Mucosa of rectum (tissue), 2 donors: ENCODE data around the gene PRKAB2.
"Not testable (repeated sequence)": the region's sequence is repeated elsewhere in the genome, so short reads cannot be mapped to it uniquely, and the experiment has no call there.

Experiments
- H3K27ac ChIP-seq, 2 donors: one replicate each; pipeline ENCODE4 v1.7.0; 2013; ENCODE audit warnings: inconsistent platforms in 2 of 2, low read depth in 2 of 2, low read length in 2 of 2
- H3K27me3 ChIP-seq, 2 donors: one replicate each; pipeline ENCODE4 v1.7.0; 2013; ENCODE audit warnings: low read length in 2 of 2; ENCODE audit not compliant: control insufficient read depth in 2 of 2, insufficient read depth in 2 of 2
- H3K36me3 ChIP-seq, 2 donors: one replicate each; pipeline ENCODE4 v1.7.0; 2013; ENCODE audit warnings: low read length in 2 of 2; ENCODE audit not compliant: control insufficient read depth in 2 of 2, insufficient read depth in 2 of 2
- H3K4me1 ChIP-seq, 2 donors: one replicate each; pipeline ENCODE4 v1.7.0; 2013; ENCODE audit warnings: low read length in 2 of 2, mild to moderate bottlenecking in 1 of 2; ENCODE audit not compliant: control insufficient read depth in 2 of 2, insufficient read depth in 2 of 2
- H3K4me3 ChIP-seq, 2 donors: one replicate each; pipeline ENCODE4 v1.7.0; 2013; ENCODE audit warnings: low read length in 2 of 2
- H3K9ac ChIP-seq, 2 donors: one replicate each; pipeline ENCODE4 v1.7.0; 2013; ENCODE audit warnings: low read length in 2 of 2, low read depth in 1 of 2, mild to moderate bottlenecking in 1 of 2
- H3K9me3 ChIP-seq, 2 donors: one replicate each; pipeline ENCODE4 v1.7.0; 2013; ENCODE audit warnings: low read length in 2 of 2; ENCODE audit not compliant: control insufficient read depth in 2 of 2
- donor health status: healthy.
- donor health status: Normal muscosa, but diverticular disease.

Gene PRKAB2

DNA sequence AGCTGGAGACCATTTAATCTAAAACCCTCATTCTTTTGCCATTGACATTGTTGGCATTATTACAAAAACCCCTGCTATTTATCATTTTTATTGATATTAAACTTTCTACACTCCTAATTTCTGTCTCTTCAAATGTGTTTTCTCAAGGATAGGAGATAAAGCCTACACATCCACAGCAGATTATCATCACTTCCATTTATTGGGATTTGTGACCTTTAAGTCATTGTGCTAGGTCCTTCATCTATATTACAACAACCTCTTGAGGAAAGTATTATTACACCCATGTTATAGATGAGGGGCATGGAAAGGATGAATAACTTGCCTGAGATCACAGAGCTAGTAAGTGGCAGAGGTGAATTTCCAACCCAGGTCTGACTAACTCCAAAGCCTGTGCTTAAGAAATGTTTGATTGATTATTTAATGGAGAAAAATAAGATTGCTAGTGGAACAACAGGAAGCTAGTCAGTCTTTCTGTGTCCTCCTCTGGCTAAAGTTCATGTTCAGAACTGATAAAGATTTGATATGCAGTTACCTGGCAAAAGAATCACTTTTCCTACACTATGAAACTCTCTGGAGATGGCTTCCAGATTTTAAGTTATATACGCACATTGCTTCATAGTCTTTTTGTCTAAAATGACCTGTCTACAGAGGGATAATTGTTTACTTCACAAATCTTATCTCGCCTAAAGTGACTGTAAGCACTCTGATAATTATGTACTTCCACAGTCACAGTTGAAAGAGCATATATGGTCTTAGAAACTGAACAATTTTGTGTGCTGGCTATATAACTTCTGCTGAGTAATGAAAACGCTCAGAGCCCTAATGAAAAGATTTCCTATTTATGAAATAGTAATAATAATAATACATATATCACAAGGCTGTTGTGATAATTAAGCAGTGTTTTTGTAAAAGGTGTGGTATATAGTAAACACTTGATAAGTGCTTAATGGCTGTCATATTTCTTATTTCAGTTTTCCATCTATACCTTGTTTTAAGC is 37.9 kb upstream of the PRKAB2 start:
- Histone ChIP-seq H3K36me3 (peaks cover 19 to 27% of the 10 kb centered on the region in 2 donors), H3K4me1 (peaks cover 0 to 5% of the 10 kb centered on the region in 2 donors), H3K27me3 (no peaks in the 10 kb centered on the region), H3K27ac (no peak overlapping the region), H3K4me3 (no peak overlapping the region), H3K9ac (no peak overlapping the region), H3K9me3 (no peaks in the 10 kb centered on the region)

GRCh38 chr1:147208619-147209018 is 36.3 kb upstream of the PRKAB2 start:
- Histone ChIP-seq H3K4me3 (no peak overlapping the region), H3K4me1 (no peaks in the 10 kb centered on the region), H3K27ac (no peak overlapping the region), H3K9me3 (no peaks in the 10 kb centered on the region), H3K36me3 (peaks cover 31 to 39% of the 10 kb centered on the region in 2 donors), H3K27me3 (no peaks in the 10 kb centered on the region), H3K9ac (no peak overlapping the region)

DNA sequence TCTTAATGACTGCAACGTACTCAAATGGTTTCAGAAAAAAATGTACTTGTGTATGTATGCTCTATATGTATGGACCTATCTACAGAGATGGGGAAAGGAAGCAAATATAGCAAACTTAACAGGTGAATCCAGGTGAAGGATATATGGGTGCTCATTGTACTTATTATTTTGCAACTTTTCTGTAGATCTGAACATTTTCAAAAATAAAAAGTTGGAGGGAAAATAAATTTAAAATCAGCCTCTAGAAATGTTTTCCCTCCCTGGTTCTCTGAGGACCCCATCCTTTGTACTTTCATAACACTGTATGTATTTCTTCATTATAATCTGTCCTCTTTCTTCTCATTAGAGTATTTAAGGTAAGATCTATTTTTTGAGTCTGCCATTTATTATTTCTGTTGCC is 34.9 kb upstream of the PRKAB2 start:
- Histone ChIP-seq H3K9ac (no peak overlapping the region), H3K36me3 (peaks cover 31 to 34% of the 10 kb centered on the region in 2 donors), H3K9me3 (no peaks in the 10 kb centered on the region), H3K27me3 (no peaks in the 10 kb centered on the region), H3K4me3 (no peak overlapping the region), H3K4me1 (no peaks in the 10 kb centered on the region), H3K27ac (no peak overlapping the region)

- Histone ChIP-seq H3K9me3 (no peaks in the 10 kb centered on the region), H3K9ac (no peak overlapping the region), H3K27me3 (no peaks in the 10 kb centered on the region), H3K4me3 (no peak overlapping the region), H3K27ac (no peak overlapping the region), H3K36me3 (peaks cover 26 to 32% of the 10 kb centered on the region in 2 donors), H3K4me1 (no peaks in the 10 kb centered on the region)
Observed at GRCh38 chr1:147204080-147204479, 31.8 kb upstream of the PRKAB2 start.

DNA sequence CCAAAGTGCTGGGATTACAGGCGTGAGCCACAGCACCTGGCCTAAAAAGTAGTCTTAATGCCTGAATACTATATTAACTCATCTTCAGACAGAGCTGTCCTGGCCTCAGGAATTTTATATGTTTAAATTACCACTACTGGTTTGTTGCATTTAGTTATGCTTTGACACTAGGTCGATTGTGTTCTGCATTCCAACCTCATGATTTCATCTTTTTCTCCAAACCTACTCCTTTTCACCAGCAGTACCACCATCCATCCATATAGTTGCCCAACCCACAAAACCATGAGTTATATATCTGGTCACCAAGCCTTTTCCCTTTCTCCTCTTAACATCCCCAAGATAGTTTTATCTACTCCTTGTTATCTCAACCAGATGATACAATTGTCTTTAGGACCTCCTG is 30.3 kb upstream of the PRKAB2 start:
- H3K9me3 ChIP-seq, result no peaks in the 10 kb centered on the region
- H3K27me3 ChIP-seq, result no peaks in the 10 kb centered on the region
- no peaks in the 10 kb centered on the region for H3K4me1 ChIP-seq
- no peak overlapping the region for H3K27ac ChIP-seq
- peaks cover 17 to 29% of the 10 kb centered on the region in 2 donors for H3K36me3 ChIP-seq
- H3K4me3 ChIP-seq, result no peak overlapping the region
- no peak overlapping the region for H3K9ac ChIP-seq

DNA sequence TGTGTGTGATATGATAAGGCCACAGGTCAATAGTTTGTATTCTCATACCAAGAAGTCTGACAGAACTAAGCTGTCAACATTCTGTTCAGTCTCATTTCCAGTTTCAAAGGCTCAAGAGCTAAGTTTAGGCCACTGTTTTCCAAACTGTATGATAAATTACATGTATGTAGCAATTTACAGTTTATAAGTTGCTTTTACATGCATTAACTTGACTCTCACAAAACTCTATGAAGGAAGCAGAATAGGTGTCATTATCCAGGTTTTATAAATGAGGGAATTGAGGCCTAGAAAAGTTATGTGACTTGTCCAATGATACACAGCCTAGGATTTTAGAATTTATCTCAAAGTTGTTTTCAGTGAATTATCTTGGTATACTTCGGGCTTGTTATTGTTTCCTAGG is 29.5 kb upstream of the PRKAB2 start:
- H3K9me3 ChIP-seq, result no peaks in the 10 kb centered on the region
- no peak overlapping the region for H3K27ac ChIP-seq
- H3K9ac ChIP-seq, result no peak overlapping the region
- H3K4me3 ChIP-seq, result no peak overlapping the region
- no peaks in the 10 kb centered on the region for H3K27me3 ChIP-seq
- H3K4me1 ChIP-seq, result no peaks in the 10 kb centered on the region
- peaks cover 15 to 26% of the 10 kb centered on the region in 2 donors for H3K36me3 ChIP-seq

- H3K27me3 ChIP-seq, result no peaks in the 10 kb centered on the region
- H3K4me3 ChIP-seq, result no peak overlapping the region
- peaks cover 15 to 26% of the 10 kb centered on the region in 2 donors for H3K36me3 ChIP-seq
- no peak overlapping the region for H3K9ac ChIP-seq
- H3K4me1 ChIP-seq, result no peaks in the 10 kb centered on the region
- no peak overlapping the region for H3K27ac ChIP-seq
- no peaks in the 10 kb centered on the region for H3K9me3 ChIP-seq
Observed at GRCh38 chr1:147201276-147201675, 29.0 kb upstream of the PRKAB2 start.

DNA sequence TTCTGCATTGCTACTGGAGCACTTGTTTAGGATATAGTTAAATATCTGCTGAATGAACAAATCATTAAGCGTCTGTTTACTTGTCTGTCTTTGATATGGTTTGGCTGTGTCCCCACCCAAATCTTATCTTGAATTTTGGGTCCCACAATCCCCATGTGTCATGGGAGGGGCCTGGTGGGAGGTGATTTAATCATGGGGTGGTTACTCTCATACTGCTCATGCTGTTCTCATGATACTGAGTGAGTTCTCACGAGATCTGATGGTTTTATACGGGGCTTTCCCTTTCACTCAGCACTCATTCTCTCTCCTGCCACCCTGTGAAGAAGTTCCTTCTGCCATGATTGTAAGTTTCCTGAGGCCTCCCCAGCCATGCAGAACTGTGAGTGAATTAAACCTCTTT is 25.1 kb upstream of the PRKAB2 start:
- not testable (repeated sequence) for H3K27ac ChIP-seq, H3K36me3 ChIP-seq, H3K4me3 ChIP-seq, H3K4me1 ChIP-seq, H3K9me3 ChIP-seq, H3K9ac ChIP-seq, H3K27me3 ChIP-seq

GRCh38 chr1:147189514-147189913 is 17.2 kb upstream of the PRKAB2 start:
- Histone ChIP-seq H3K36me3 (peaks cover 0 to 12% of the 10 kb centered on the region in 2 donors), H3K27ac (no peak overlapping the region), H3K27me3 (no peaks in the 10 kb centered on the region), H3K9ac (no peak overlapping the region), H3K9me3 (no peaks in the 10 kb centered on the region), H3K4me3 (no peak overlapping the region), H3K4me1 (no peaks in the 10 kb centered on the region)

GRCh38 chr1:147185432-147185831 is 13.2 kb upstream of the PRKAB2 start:
- H3K27ac ChIP-seq, result no peak overlapping the region
- H3K27me3 ChIP-seq, result no peaks in the 10 kb centered on the region

More at GRCh38 chr1:147185432-147185831, 13.2 kb upstream of the PRKAB2 start:
- Histone ChIP-seq H3K9me3 (no peaks in the 10 kb centered on the region), H3K4me1 (no peaks in the 10 kb centered on the region), H3K36me3 (peaks cover 0 to 12% of the 10 kb centered on the region in 2 donors), H3K4me3 (no peak overlapping the region), H3K9ac (no peak overlapping the region)
